ENCODE measurements around the gene GRXCR2.

Gene GRXCR2

DNA sequence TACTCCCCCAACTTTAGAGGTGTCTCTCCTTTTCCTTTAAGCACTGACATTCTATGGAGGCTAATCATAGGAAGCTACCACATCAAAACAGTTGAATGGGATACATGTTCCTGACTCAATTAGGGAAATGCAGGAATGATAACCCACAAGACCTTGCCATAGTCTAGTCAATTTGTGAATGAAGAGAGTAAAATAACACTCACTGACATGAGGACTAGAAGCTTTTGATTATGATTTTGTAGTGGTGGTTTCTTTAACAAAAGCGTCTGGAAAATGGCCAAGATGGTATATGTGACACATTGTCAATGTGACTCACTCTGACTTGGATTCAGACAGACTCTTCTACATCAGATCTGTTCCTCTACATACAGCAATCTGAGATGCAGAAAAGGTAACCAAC is 24.0 kb downstream of the GRXCR2 start:
- TF ChIP-seq BHLHE40 (IDR thresholded peaks at IDR 0.05; ENCODE audit: borderline replicate concordance) (no peak), CTBP1 (IDR thresholded peaks at IDR 0.05; ENCODE audit: borderline replicate concordance) (no peak), HDGF (IDR thresholded peaks at IDR 0.05; ENCODE audit: borderline replicate concordance) (no peak), SUZ12 (IDR thresholded peaks at IDR 0.05) (no peak), TARDBP (IDR thresholded peaks at IDR 0.05) (no peak), FOXA1 (IDR thresholded peaks at IDR 0.05) (no peak), L3MBTL2 (conservative IDR thresholded peaks at IDR 0.05) (no peak), SP1 (IDR thresholded peaks at IDR 0.05) (no peak), ELF4 (IDR thresholded peaks at IDR 0.05) (no peak), ARNT (IDR thresholded peaks at IDR 0.05) (no peak), LEF1 (IDR thresholded peaks at IDR 0.05; ENCODE audit: borderline replicate concordance) (no peak), PKNOX1 (IDR thresholded peaks at IDR 0.05) (no peak), FOXK2 (IDR thresholded peaks at IDR 0.05) (no peak)
- POLR2A ChIA-PET: no interaction called here
- no peak for DNase-seq (ENCODE audit: extremely low spot score)
- CTCF ChIA-PET: no interaction called here

- POLR2A ChIA-PET: no interaction called here
Measured at GRCh38 chr5:145847499-145848497, 25.0 kb downstream of the GRXCR2 start.

DNA sequence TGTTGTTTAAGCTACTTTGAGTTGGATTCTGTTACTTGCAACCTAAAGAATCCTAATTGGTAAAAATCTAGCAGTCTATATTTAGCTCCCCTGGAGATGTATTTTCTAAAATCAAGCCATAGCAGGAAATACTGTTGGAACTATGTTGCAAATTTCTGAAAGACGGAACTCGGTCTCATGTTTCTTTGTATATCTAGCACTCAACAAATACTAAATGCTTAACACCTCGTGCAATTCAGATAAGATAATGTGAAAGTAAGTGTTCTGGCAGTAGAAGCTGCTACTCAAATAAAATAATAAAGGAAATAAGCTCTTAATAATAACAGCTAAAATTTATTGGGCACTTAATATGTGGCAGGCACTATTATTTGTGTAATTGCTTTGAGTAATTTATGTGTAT is 26.7 kb downstream of the GRXCR2 start:
- ChIA-PET CTCF (interaction anchor here (1.0 kb wide), 1 partner anchor 14 kb away, joined by 4 read pairs; no protein-coding TSS in a partner anchor), POLR2A (interaction anchor here (3.4 kb wide), 1 partner anchor 10 kb away, joined by 18 read pairs; the partner anchor contains the start of gene PRELID2)

More at GRCh38 chr5:145847499-145848497, 25.0 kb downstream of the GRXCR2 start:
- DNase-seq (ENCODE audit: extremely low spot score): no peak
- TF ChIP-seq ARNT (IDR thresholded peaks at IDR 0.05): no peak
- no peak for TF ChIP-seq SP1 (IDR thresholded peaks at IDR 0.05)
- no peak for TF ChIP-seq FOXA1 (IDR thresholded peaks at IDR 0.05)
- TF ChIP-seq ELF4 (IDR thresholded peaks at IDR 0.05): no peak
- TF ChIP-seq FOXK2 (IDR thresholded peaks at IDR 0.05): no peak
- CTCF ChIA-PET: no interaction called here

GRCh38 chr5:145841299-145841698 is 31.5 kb downstream of the GRXCR2 start:
- ChIA-PET CTCF (interaction anchor here (0.8 kb wide), 1 partner anchor 200 kb away, joined by 3 read pairs; no protein-coding TSS in a partner anchor), POLR2A (no interaction called here)
- no peak for DNase-seq (ENCODE audit: extremely low spot score)
- no peak for TF ChIP-seq ZNF384 (IDR thresholded peaks at IDR 0.05)
- no peak for TF ChIP-seq ARNT (IDR thresholded peaks at IDR 0.05)
- no peak for TF ChIP-seq ELF4 (IDR thresholded peaks at IDR 0.05)
- TF ChIP-seq TARDBP (IDR thresholded peaks at IDR 0.05): no peak
- no peak for TF ChIP-seq FOXM1 (IDR thresholded peaks at IDR 0.05; ENCODE audit: borderline replicate concordance)
- TF ChIP-seq PKNOX1 (IDR thresholded peaks at IDR 0.05): no peak

More for the DNA sequence above, 26.7 kb downstream of the GRXCR2 start:
- TF ChIP-seq HDGF (IDR thresholded peaks at IDR 0.05; ENCODE audit: borderline replicate concordance): no peak
- TF ChIP-seq TARDBP (IDR thresholded peaks at IDR 0.05): no peak
- no peak for TF ChIP-seq LEF1 (IDR thresholded peaks at IDR 0.05; ENCODE audit: borderline replicate concordance)
- no peak for TF ChIP-seq NFRKB (IDR thresholded peaks at IDR 0.05)
- no peak for TF ChIP-seq SP1 (IDR thresholded peaks at IDR 0.05)
- TF ChIP-seq FOXA1 (IDR thresholded peaks at IDR 0.05): no peak
- no peak for TF ChIP-seq L3MBTL2 (conservative IDR thresholded peaks at IDR 0.05)
- TF ChIP-seq ZNF384 (IDR thresholded peaks at IDR 0.05): no peak
- no peak for TF ChIP-seq PKNOX1 (IDR thresholded peaks at IDR 0.05)
- TF ChIP-seq SUZ12 (IDR thresholded peaks at IDR 0.05): no peak
- TF ChIP-seq FOXM1 (IDR thresholded peaks at IDR 0.05; ENCODE audit: borderline replicate concordance): no peak
- no peak for TF ChIP-seq FOXK2 (IDR thresholded peaks at IDR 0.05)
- TF ChIP-seq CTBP1 (IDR thresholded peaks at IDR 0.05; ENCODE audit: borderline replicate concordance): no peak
- TF ChIP-seq ARNT (IDR thresholded peaks at IDR 0.05): no peak
- TF ChIP-seq BHLHE40 (IDR thresholded peaks at IDR 0.05; ENCODE audit: borderline replicate concordance): no peak
- no peak for TF ChIP-seq ELF4 (IDR thresholded peaks at IDR 0.05)
- no peak for DNase-seq (ENCODE audit: extremely low spot score)

DNA sequence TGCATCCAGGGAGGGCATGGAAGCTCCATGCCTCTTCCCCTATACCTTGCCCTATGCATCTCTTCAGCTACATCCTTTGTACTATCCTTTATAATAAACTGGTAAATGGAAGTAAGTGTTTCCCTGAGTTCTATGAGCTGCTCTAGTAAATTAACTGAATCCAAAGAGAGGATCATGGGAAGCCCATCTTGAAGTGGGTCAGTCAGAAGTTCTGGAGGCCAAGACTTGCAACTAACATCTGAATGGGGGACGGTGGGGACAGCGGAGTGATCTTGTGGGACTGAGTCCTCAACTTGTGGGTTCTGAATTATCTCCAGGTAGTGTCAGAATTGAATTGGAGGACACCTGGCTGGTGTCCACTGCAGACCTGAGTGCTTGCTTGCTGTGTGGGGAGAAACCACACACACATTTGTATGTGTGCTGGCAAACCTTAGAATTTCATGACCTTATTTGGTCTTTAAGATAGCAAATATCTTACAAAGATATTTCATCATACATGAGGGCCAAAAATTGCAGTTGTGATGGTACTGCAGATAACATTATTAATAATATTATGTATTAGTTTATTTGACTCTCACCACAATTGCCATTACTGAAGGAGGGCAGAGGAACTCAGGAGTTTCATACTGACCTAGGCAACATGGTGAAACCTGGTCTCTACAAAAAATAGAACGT is 32.2 kb downstream of the GRXCR2 start:
- CTCF ChIA-PET: interaction anchor here (0.8 kb wide), 1 partner anchor 201 kb away, joined by 3 read pairs; no protein-coding TSS in a partner anchor
- POLR2A ChIA-PET: no interaction called here
- TF ChIP-seq LEF1 (IDR thresholded peaks at IDR 0.05; ENCODE audit: borderline replicate concordance) (no peak), NFRKB (IDR thresholded peaks at IDR 0.05) (no peak), FOXK2 (IDR thresholded peaks at IDR 0.05) (no peak), ZNF384 (IDR thresholded peaks at IDR 0.05) (no peak), FOXA1 (IDR thresholded peaks at IDR 0.05) (no peak), SUZ12 (IDR thresholded peaks at IDR 0.05) (no peak), CTBP1 (IDR thresholded peaks at IDR 0.05; ENCODE audit: borderline replicate concordance) (no peak), TARDBP (IDR thresholded peaks at IDR 0.05) (no peak), SP1 (IDR thresholded peaks at IDR 0.05) (no peak), HDGF (IDR thresholded peaks at IDR 0.05; ENCODE audit: borderline replicate concordance) (no peak), L3MBTL2 (conservative IDR thresholded peaks at IDR 0.05) (no peak), PKNOX1 (IDR thresholded peaks at IDR 0.05) (no peak), ELF4 (IDR thresholded peaks at IDR 0.05) (no peak), FOXM1 (IDR thresholded peaks at IDR 0.05; ENCODE audit: borderline replicate concordance) (no peak), BHLHE40 (IDR thresholded peaks at IDR 0.05; ENCODE audit: borderline replicate concordance) (no peak)
- DNase-seq (ENCODE audit: extremely low spot score): no peak
